HepG2 (cell line): Measurements from ENCODE around the gene BCAT1. TPM values are rescaled to one million over a fixed set of nuclear protein-coding genes. Genes with fewer than 3 reads are reported as not detected.

Experiments used
- ATAC-seq: fragments of 200-7000 bp; cut with Tn5 transposase; 3 replicates; pipeline ENCODE4 v1.9.1; 2020; ENCODE audit warnings: mild to moderate bottlenecking, moderate library complexity
- BruUV-seq: library from RNA; stranded (reverse); fragments of 400-500 nt; replicated peaks from 2 replicates; lab custom pipeline; 2021; lab: Mats Ljungman, UMichigan
- CTCF ChIA-PET: fragments of 300-600 bp; formaldehyde crosslinking; extraction: SDS; loops from one replicate; lab custom pipeline; 2021; ENCODE audit warnings: low total read pairs, inconsistent platforms, low intra/inter-chr PET ratio; lab: Yijun Ruan, JAX
- POLR2A ChIA-PET: fragments of 350-600 bp; sonication (Branson Sonifier 250); formaldehyde crosslinking; loops from one replicate; lab custom pipeline; 2020; ENCODE audit warnings: antibody characterized with exemption, inconsistent platforms; lab: Yijun Ruan, JAX
- DNase-seq: peaks from one replicate; pipeline ENCODE4 v3.0.0-alpha.2; 2015; ENCODE audit warnings: low spot score
- FAIRE-seq: peaks from 3 replicates; lab custom pipeline; 2011; peaks lifted over from hg19 to GRCh38; lab: Jason Lieb, UNC
- H2AFZ ChIP-seq: one replicate; pipeline ENCODE4 v1.6.1; 2011; ENCODE audit warnings: low read length, inconsistent platforms
- H3K27ac ChIP-seq: fragments of 300-600 bp; 3 replicates; pipeline ENCODE4 v1.8.0; 2011; ENCODE audit warnings: mixed run types, mild to moderate bottlenecking, mixed read lengths, low read length, inconsistent platforms; ENCODE audit not compliant: insufficient read depth; ENCODE audit errors: extremely low read length
- H3K27me3 ChIP-seq, 2 experiments: fragments of 200-600 bp in 1 of 2; 2 replicates in 1 of 2; 3 replicates in 1 of 2; pipeline versions ENCODE4 v1.6.0 to v1.8.0; 2011; ENCODE audit warnings: low read length in 2 of 2, mild to moderate bottlenecking in 2 of 2, moderate library complexity in 2 of 2, inconsistent platforms in 1 of 2; ENCODE audit not compliant: insufficient read depth in 2 of 2, control insufficient read depth in 1 of 2
- H3K36me3 ChIP-seq, 2 experiments: fragments of 200-600 bp in 1 of 2; replicated peaks in 1 of 2; 2 replicates in 1 of 2; 3 replicates in 1 of 2; pipeline versions ENCODE4 v1.5.1 to v1.8.0; 2011; ENCODE audit warnings: low read length in 2 of 2, inconsistent platforms in 1 of 2; ENCODE audit not compliant: insufficient read depth in 2 of 2, control insufficient read depth in 1 of 2
- H3K4me1 ChIP-seq: 2 replicates; pipeline ENCODE4 v1.5.1; 2012; ENCODE audit warnings: low read length, inconsistent platforms; ENCODE audit not compliant: insufficient read depth
- H3K4me2 ChIP-seq: 2 replicates; pipeline ENCODE4 v1.6.0; 2011; ENCODE audit warnings: low read depth, low read length, inconsistent platforms
- H3K4me3 ChIP-seq, 3 experiments: fragments of 200-600 bp in 1 of 3; sonication (generic), shearing (Covaris generic) in 1 of 3; replicated peaks in 1 of 3; 2 replicates each; pipeline ENCODE4 v1.5.1; 2011 to 2016; ENCODE audit warnings: low read length in 3 of 3, inconsistent platforms in 2 of 3, low read depth in 2 of 3, mild to moderate bottlenecking in 2 of 3, control low read depth in 1 of 3, mixed read lengths in 1 of 3; ENCODE audit not compliant: insufficient read depth in 1 of 3
- H3K79me2 ChIP-seq: one replicate; pipeline ENCODE4 v1.6.1; 2011; ENCODE audit warnings: low read length, inconsistent platforms; ENCODE audit not compliant: insufficient read depth
- H3K9ac ChIP-seq: 2 replicates; pipeline ENCODE4 v1.6.0; 2011; ENCODE audit warnings: mild to moderate bottlenecking, low read depth, low read length, inconsistent platforms; ENCODE audit not compliant: insufficient read depth
- H3K9me3 ChIP-seq: 2 replicates; pipeline ENCODE4 v1.5.1; 2012; ENCODE audit warnings: mild to moderate bottlenecking, low read length
- H4K20me1 ChIP-seq: 2 replicates; pipeline ENCODE4 v1.6.0; 2011; ENCODE audit warnings: inconsistent platforms, mild to moderate bottlenecking, low read length, moderate library complexity; ENCODE audit not compliant: insufficient read depth
- MTA1 ChIP-seq: sonication (generic); formaldehyde crosslinking; IDR thresholded peaks from 2 replicates; pipeline ENCODE4 v1.4.0; 2020; ENCODE audit warnings: missing genetic modification reagents, mild to moderate bottlenecking, borderline replicate concordance
- MXI1 ChIP-seq: IDR thresholded peaks from 3 replicates; pipeline ENCODE4 v1.6.1; 2012; ENCODE audit warnings: low read depth, low read length, inconsistent platforms, borderline replicate concordance
- PPARG ChIP-seq: conservative IDR thresholded peaks from 2 replicates; pipeline ENCODE4 v1.6.1; 2016; ENCODE audit warnings: missing biosample characterization, missing genetic modification reagents
- SRSF4 ChIP-seq: fragments of 200-400 bp; formaldehyde crosslinking; IDR thresholded peaks from one replicate; pipeline ENCODE4 v1.6.1; 2018; ENCODE audit warnings: mild to moderate bottlenecking, low read depth, low read length, moderate library complexity; ENCODE audit not compliant: poor library complexity, severe bottlenecking
- WGBS: methylation state at CpG from one replicate; pipeline ENCODE4 v1.1.6; 2017; ENCODE audit warnings: low lambda C conversion rate; 5-methylcytosine and 5-hydroxymethylcytosine counted together
- in situ Hi-C: cut with HindIII; loops from 2 replicates; pipeline ENCODE4 v1.10.0; 2017; ENCODE audit warnings: low pct_unique_long_range_greater_than_20kb; ENCODE audit not compliant: extremely low pct_ligation_motif_present
- intact Hi-C: fragments of 100-400 bp; cut with micrococcal nuclease; formaldehyde crosslinking; loops from one replicate; pipeline ENCODE4 v1.10.0; 2022; ENCODE audit not compliant: unreplicated experiment
- polyA plus RNA-seq, 8 experiments: library from polyadenylated mRNA; depleted of rRNA in 3 of 8; stranded (reverse) in 7 of 8; unstranded in 1 of 8; fragments of >200 nt; fragmentation: Illumina TruSeq in 4 of 8; extraction: Trizol in 4 of 8; gene quantifications; 2 replicates each; pipeline versions ENCODE4 v1.2.1 to v1.2.3, GENCODE V29; 2011 to 2016; ENCODE audit warnings: low read depth in 4 of 8, missing spikeins in 1 of 8, mixed read lengths in 1 of 8; ENCODE audit not compliant: insufficient read depth in 1 of 8
- total RNA-seq, 5 experiments: library from RNA; depleted of rRNA; stranded (reverse); fragments of >200 nt; fragmentation: Illumina TruSeq; extraction: Trizol; gene quantifications; 2 replicates each; pipeline ENCODE4 v1.2.3, GENCODE V29; 2016; ENCODE audit warnings: low read depth in 1 of 5
- TF ChIP-seq, protein P1 (sequence below): sonication (generic); formaldehyde crosslinking; IDR thresholded peaks from 2 replicates; pipeline ENCODE4 v1.9.0; 2022; ENCODE audit warnings: missing genetic modification reagents, mild to moderate bottlenecking, borderline replicate concordance
- TF ChIP-seq, protein P2 (sequence below): sonication (generic); formaldehyde crosslinking; IDR thresholded peaks from 2 replicates; pipeline ENCODE4 v1.4.0; 2020; ENCODE audit warnings: missing genetic modification reagents

BCAT1 gene
- total and polyA plus RNA-seq, 2 of the 13 experiments (the other 11 are each of a cell fraction or from before 2014, with no cell fraction given) = 8.0 to 75.5 TPM

DNA sequence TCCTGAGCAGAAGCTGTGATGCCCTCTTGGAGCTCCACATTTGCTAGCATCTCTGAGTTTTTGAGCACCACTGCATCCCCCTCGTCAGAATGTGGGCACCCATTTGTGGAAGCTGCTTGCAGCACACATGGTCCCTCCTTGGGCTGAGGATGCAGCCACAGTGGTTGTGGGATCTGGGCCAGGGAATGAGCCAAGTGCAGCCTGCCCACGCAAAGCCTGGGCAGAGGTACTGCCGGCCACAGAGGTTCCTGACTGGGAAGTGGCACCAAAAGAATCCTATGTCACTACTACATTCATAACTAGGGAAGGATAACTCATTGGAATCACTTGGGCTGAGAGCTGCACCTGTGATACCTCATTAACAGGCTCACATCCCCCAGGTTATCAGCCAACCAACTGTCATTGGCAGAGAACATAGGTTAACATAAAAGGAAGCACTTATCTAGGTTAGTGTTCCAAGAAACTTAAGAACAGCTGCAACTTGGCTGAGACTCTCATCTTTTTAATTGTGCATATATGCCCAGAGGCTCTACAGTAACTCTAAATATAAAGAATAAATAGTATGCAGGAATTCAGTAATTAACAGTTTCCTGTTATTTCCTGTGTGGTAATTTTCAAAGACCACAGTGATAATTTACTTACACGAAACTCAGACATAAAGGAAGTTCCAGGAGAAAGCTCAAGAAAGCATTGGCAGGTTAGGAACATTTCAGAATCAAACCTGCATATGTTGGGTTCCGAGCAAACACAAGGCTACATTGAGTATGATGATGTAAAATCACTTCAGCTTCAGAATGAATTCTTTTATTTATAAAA is 145.3 kb downstream of the BCAT1 start:
- POLR2A ChIA-PET = no interaction called here
- BruUV-seq = no TSS peak
- 24% methylated on average over 2 of the region's 5 CpGs for WGBS
- Histone ChIP-seq H3K4me1 (no peaks in the 10 kb centered on the region), H3K27me3 (no peaks in the 10 kb centered on the region), H3K4me3 (no peak overlapping the region), H3K9ac (no peak overlapping the region), H3K4me2 (no peak overlapping the region), H3K79me2 (no peaks in the 10 kb centered on the region), H3K9me3 (no peaks in the 10 kb centered on the region), H4K20me1 (no peaks in the 10 kb centered on the region), H3K27ac (no peak overlapping the region), H2AFZ (no peak overlapping the region), H3K36me3 (no peaks in the 10 kb centered on the region)
- TF ChIP-seq MXI1 (no peak), MTA1 (CRISPR knock-in tag) (no peak), SRSF4 (no peak), PPARG (CRISPR knock-in tag) (no peak)
- TF ChIP-seq, protein P1, sequence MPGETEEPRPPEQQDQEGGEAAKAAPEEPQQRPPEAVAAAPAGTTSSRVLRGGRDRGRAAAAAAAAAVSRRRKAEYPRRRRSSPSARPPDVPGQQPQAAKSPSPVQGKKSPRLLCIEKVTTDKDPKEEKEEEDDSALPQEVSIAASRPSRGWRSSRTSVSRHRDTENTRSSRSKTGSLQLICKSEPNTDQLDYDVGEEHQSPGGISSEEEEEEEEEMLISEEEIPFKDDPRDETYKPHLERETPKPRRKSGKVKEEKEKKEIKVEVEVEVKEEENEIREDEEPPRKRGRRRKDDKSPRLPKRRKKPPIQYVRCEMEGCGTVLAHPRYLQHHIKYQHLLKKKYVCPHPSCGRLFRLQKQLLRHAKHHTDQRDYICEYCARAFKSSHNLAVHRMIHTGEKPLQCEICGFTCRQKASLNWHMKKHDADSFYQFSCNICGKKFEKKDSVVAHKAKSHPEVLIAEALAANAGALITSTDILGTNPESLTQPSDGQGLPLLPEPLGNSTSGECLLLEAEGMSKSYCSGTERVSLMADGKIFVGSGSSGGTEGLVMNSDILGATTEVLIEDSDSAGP = no peak
- TF ChIP-seq, protein P2, sequence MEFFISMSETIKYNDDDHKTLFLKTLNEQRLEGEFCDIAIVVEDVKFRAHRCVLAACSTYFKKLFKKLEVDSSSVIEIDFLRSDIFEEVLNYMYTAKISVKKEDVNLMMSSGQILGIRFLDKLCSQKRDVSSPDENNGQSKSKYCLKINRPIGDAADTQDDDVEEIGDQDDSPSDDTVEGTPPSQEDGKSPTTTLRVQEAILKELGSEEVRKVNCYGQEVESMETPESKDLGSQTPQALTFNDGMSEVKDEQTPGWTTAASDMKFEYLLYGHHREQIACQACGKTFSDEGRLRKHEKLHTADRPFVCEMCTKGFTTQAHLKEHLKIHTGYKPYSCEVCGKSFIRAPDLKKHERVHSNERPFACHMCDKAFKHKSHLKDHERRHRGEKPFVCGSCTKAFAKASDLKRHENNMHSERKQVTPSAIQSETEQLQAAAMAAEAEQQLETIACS (CRISPR knock-in tag) = no peak
- in situ Hi-C loops (no loop called here), intact Hi-C loops (no loop called here)
- ATAC-seq (no peak), FAIRE-seq (no peak), DNase-seq (no peak)
- CTCF ChIA-PET = no interaction called here
